GM12878 (cell line): ENCODE data around the gene POLD2.

ENCODE experiments used
- CHD2 ChIP-seq: IDR thresholded peaks from 2 replicates; pipeline ENCODE4 v1.6.1; 2011; ENCODE audit warnings: low read depth, low read length, improper control_type of control experiment, borderline replicate concordance
- EP300 ChIP-seq, 2 experiments: fragments of 150-350 bp in 1 of 2; IDR thresholded peaks; 2 replicates each; pipeline ENCODE4 v1.6.1; 2011 to 2012; ENCODE audit warnings: low read depth in 2 of 2, low read length in 2 of 2, borderline replicate concordance in 1 of 2, improper control_type of control experiment in 1 of 2, inconsistent platforms in 1 of 2; ENCODE audit not compliant: control insufficient read depth in 1 of 2
- EZH2 ChIP-seq: IDR thresholded peaks from 2 replicates; pipeline ENCODE4 v1.6.1; 2012; ENCODE audit warnings: low read depth, mild to moderate bottlenecking, control low read depth, inconsistent platforms, low read length, borderline replicate concordance; ENCODE audit not compliant: control insufficient read depth
- HDAC6 ChIP-seq: fragments of 200-600 bp; sonication (generic); IDR thresholded peaks from one replicate; pipeline ENCODE4 v1.8.0; 2017; ENCODE audit warnings: antibody characterized with exemption; ENCODE audit not compliant: unreplicated experiment
- HDGF ChIP-seq: fragments of 450-650 bp; IDR thresholded peaks from 2 replicates; pipeline ENCODE4 v1.6.1; 2016; ENCODE audit warnings: antibody characterized with exemption
- POLR2A ChIP-seq: IDR thresholded peaks from 2 replicates; pipeline ENCODE4 v1.6.1; 2011; ENCODE audit warnings: low read depth, mild to moderate bottlenecking, low read length
- RCOR1 ChIP-seq: conservative IDR thresholded peaks from 2 replicates; pipeline ENCODE4 v1.6.1; 2012; ENCODE audit warnings: low read depth, low read length, improper control_type of control experiment
- RFX5 ChIP-seq: IDR thresholded peaks from 2 replicates; pipeline ENCODE4 v1.6.1; 2011; ENCODE audit warnings: low read depth, low read length, improper control_type of control experiment
- TCF3 ChIP-seq: IDR thresholded peaks from 2 replicates; pipeline ENCODE4 v1.6.1; 2012; ENCODE audit warnings: low read depth, mild to moderate bottlenecking, low read length, borderline replicate concordance; ENCODE audit not compliant: insufficient read depth
- YY1 ChIP-seq: IDR thresholded peaks from 2 replicates; pipeline ENCODE4 v1.6.1; 2011; ENCODE audit warnings: low read depth, mild to moderate bottlenecking, low read length
- TF ChIP-seq, protein P1 (sequence below), 3 experiments: IDR thresholded peaks in 2 of 3; conservative IDR thresholded peaks in 1 of 3; 2 replicates each; pipeline ENCODE4 v1.5.1; 2011; ENCODE audit warnings: low read depth in 3 of 3, low read length in 3 of 3, mild to moderate bottlenecking in 3 of 3, control low read depth in 2 of 3, moderate library complexity in 2 of 3, inconsistent platforms in 1 of 3, mixed read lengths in 1 of 3; ENCODE audit not compliant: control insufficient read depth in 2 of 3, insufficient read depth in 1 of 3; ENCODE audit errors: extremely low read depth in 1 of 3
- TF ChIP-seq, protein P2 (sequence below): IDR thresholded peaks from 2 replicates; pipeline ENCODE4 v1.6.1; 2011; ENCODE audit warnings: low read depth, mild to moderate bottlenecking, low read length, moderate library complexity, borderline replicate concordance; ENCODE audit errors: extremely low read depth
- TF ChIP-seq, protein P3 (sequence below): IDR thresholded peaks from 2 replicates; pipeline ENCODE4 v1.6.1; 2012; ENCODE audit warnings: low read depth, low read length, improper control_type of control experiment

DNA sequence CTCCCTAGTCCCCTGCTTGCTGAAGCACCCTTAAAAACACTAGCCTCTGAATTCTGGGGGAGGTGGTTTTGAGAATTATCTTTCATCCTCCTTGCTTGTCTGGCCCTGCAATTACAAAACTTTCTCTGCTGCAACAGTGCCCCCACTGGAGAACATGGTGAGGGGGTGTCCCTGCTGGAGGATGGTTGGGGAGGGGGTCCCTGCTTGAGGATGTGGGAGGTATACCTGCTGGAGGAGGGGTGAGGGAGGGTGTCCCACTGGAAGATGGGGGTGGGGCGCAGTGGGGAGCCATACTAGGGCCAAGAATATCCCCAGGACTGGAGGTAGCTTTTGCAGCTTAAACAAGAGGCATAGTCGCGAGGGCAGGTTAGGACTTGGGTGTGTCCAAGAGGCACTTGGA, 37.8 kb downstream of the POLD2 start:
- TF ChIP-seq YY1 = no peak
- TF ChIP-seq, protein P1, sequence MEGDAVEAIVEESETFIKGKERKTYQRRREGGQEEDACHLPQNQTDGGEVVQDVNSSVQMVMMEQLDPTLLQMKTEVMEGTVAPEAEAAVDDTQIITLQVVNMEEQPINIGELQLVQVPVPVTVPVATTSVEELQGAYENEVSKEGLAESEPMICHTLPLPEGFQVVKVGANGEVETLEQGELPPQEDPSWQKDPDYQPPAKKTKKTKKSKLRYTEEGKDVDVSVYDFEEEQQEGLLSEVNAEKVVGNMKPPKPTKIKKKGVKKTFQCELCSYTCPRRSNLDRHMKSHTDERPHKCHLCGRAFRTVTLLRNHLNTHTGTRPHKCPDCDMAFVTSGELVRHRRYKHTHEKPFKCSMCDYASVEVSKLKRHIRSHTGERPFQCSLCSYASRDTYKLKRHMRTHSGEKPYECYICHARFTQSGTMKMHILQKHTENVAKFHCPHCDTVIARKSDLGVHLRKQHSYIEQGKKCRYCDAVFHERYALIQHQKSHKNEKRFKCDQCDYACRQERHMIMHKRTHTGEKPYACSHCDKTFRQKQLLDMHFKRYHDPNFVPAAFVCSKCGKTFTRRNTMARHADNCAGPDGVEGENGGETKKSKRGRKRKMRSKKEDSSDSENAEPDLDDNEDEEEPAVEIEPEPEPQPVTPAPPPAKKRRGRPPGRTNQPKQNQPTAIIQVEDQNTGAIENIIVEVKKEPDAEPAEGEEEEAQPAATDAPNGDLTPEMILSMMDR (IDR thresholded peaks at IDR 0.05 in 2 of 3, conservative IDR thresholded peaks at IDR 0.05 in 1 of 3; ENCODE audit: control insufficient read depth in 2 of 3, extremely low read depth in 1 of 3, insufficient read depth in 1 of 3, low read depth in 3 of 3, low read length in 3 of 3) = peak in 2 of 3 experiments; percentile 9 to 28; a peak in 2 of 6 replicates
- TF ChIP-seq, protein P2, sequence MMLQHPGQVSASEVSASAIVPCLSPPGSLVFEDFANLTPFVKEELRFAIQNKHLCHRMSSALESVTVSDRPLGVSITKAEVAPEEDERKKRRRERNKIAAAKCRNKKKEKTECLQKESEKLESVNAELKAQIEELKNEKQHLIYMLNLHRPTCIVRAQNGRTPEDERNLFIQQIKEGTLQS = no peak
- TF ChIP-seq, protein P3, sequence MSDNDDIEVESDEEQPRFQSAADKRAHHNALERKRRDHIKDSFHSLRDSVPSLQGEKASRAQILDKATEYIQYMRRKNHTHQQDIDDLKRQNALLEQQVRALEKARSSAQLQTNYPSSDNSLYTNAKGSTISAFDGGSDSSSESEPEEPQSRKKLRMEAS = no peak
- TF ChIP-seq CHD2 = no peak
- no peak for TF ChIP-seq HDGF
- no peak for TF ChIP-seq RCOR1
- TF ChIP-seq HDAC6 = no peak
- no peak for TF ChIP-seq EZH2
- no peak for TF ChIP-seq POLR2A
- no peak for TF ChIP-seq TCF3
- no peak for TF ChIP-seq EP300 (IDR thresholded peaks at IDR 0.05; ENCODE audit: borderline replicate concordance in 1 of 2, control insufficient read depth in 1 of 2, low read depth in 2 of 2, low read length in 2 of 2)
- no peak for TF ChIP-seq RFX5
